Mesenteric fat pad (tissue), 1 donor: ENCODE results near the gene RNF133. TPM values are rescaled to one million over a fixed set of nuclear protein-coding genes. Genes with fewer than 3 reads are reported as not detected.
"Not testable (repeated sequence)": the region's sequence is repeated elsewhere in the genome, so short reads cannot be mapped to it uniquely, and the experiment has no call there.

Source experiments
- DNase-seq: peaks from one replicate; pipeline ENCODE4 v3.0.0-alpha.2; 2020; ENCODE audit warnings: low spot score
- total RNA-seq: library from RNA; stranded (reverse); fragmentation: NEBNext Ultra II Directional; extraction: Animal tissue kit (Norgen Biotek cat#: 25700); gene quantifications from one replicate; pipeline ENCODE4 v1.2.1, GENCODE V29; 2021
- donor health status: DM: yes; HTN: yes; CAD: no.

RNF133 gene
- total RNA-seq, 1 donor from 2014 or later = 0.90 TPM

DNA sequence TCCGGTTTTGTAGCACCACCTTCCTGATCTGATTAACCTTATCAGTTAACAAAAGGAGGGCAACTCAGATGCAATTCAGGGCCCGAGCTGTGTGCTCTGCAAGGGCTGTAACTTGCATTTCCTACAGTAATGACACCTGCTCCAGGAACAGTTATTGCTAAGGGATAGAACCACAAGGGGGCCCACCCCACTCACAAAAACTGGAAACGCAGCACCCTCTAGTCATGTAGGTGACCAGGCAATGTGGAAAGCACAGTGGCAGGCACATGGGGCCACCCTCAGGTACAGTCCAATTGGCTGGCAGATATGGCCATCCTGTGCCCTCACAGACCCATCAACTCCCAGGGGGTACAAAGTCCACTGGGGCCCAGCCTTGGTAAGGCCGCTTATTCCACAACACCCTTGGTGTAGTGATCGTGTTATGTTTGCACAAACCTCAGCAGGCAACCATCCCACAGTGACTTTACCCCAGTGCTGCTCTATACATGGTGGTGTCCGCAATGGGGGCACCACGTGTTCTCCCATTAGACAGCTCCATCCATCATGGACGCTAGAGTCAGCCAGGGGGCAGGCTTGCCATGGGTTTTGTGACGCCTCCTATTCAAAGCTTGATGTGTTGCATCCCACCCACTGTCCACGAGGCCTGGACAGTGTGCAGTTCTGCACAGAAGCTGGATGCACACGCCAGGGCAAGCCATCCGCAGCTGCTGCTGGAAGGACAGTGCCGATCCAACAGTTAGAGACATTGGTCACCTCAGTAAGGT, 9.4 kb downstream of the RNF133 start:
- no peak for DNase-seq

DNA sequence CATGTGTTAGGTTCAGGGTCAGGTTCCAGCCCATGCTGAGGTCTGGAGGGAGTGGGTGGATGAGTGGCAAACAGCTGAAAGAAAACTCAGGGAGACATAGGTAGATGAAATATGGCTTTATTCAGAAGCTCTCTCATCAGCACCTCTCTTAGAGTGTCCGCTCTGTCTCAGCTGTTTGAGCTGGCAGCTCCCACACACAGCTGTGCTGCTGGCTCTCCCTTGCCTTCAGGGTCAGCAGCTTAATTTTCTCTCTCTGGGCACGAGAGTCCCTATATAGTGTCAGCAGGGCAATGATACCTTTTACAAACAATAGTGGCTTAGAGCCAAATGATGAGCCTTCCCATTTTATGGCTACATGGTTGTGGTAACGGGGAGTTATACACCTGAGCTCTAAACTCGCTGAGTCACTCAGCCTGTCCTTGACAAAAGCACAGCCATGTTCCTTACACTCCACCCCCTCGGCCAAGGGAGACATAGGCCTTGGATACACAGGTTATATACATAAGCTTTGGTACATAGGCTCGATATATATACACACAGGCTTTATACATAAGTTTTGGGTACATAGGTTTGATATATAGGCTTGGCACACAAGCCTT, 10.4 kb downstream of the RNF133 start:
- no peak for DNase-seq

GRCh38 chr7:122686360-122686878, 12.5 kb downstream of the RNF133 start:
- no peak for DNase-seq

DNA sequence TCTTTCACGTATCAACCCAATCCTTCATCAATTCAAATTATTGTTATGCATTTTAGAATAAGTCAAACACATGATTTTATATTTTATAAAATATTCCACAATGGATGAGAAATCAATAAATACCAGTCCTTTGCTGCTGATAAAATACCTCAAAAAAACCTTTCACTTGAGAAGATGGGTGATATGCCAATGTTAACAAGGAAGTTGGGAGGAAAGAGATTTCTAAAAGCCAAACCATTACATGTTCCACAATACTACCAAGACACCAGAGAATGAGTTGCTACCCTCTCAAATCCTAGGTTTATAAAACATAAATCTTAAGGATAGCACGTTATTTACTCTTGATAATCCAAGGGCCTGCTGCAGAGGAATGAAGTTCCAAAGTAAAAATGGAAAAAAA, 14.4 kb downstream of the RNF133 start:
- no peak for DNase-seq

DNA sequence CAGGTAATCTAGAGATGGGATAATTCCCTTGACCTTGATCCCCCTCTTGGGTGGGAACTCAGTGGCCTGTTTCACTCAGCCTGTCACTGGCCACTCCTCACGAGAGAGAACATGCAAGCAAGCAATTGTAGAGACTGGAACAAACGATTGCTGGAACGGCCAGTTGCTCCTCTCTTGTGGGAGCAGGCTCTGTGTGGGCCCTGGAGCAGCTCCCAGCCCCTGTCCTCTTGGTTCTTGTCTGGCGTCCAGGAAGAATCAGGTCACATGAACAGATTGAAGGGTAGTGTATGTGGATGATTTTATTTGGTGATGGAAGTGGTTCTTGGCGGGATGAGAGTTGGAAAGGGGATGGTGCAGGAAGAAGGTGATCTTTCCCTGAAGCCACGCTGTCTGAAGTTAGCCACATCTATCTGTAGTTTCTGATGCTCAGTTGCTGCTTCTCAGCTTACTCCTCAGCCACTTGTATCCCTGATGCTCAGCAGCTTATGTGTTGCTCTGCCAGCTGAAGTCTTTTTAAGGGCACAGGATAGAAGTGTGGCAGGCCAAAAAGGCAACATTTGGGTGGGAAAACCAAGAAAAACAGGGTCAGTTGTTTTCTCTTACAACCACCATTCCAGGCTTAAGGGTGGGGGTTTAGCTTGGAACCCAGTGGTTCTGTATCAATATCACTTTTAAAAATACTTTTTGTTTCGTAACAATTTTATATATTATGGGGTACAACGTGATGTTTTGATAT, 15.9 kb downstream of the RNF133 start:
- no peak for DNase-seq

DNA sequence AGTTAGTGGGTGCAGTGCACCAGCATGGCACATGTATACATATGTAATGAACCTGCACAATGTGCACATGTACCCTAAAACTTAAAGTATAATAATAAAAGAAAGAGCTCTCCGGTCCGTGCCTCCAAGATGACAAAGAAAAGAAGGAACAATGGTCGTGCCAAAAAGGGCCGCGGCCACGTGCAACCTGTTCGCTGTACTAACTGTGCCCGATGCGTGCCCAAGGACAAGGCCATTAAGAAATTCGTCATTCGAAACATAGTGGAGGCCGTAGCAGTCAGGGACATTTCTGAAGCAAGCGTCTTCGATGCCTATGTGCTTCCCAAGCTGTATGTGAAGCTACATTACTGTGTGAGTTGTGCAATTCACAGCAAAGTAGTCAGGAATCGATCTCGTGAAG, 17.7 kb downstream of the RNF133 start:
- DNase-seq = not testable (repeated sequence)

GRCh38 chr7:122679813-122680212, 19.1 kb downstream of the RNF133 start:
- no peak for DNase-seq

DNA sequence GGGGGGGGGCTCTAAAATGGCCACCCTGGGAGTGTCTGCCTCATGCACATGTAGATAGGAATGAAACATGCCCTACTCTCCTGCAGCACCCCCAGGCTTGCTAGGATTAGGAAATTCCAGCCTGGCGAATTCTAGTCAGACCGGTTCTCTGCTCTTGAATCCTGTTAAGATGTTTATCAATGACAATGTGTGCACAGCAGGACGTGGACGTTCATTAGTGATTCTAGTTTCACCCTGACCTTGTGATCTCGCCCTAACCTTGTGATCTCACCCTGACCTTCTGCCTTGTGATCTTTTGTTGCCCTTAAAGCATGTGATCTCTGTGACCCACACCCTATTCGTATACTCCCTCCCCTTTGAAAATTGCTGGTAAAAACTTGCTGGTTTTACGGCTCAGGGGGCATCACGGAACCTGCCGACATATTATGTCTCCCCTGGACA, 19.6 kb downstream of the RNF133 start:
- DNase-seq = not testable (repeated sequence)

DNA sequence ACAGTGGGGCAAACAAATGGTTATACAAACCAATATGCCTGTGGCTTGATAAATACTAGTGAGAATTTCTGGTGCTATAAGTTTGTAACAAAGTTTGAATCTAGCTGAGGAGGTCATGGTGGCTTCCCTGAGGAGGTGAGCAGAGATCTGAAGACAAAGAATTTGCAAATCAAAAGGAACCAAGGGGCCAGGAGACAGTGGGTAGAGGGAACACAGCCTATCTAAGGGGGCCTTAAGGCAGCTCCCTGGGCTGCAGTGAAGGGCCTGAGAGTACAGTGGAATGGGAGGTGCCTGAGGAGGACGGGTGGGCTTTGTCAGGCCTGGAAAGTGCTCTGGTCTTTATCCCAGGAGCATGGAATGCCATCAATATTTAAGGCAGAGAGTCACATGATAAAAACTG, 21.8 kb downstream of the RNF133 start:
- DNase-seq = no peak

GRCh38 chr7:122676466-122676865, 22.5 kb downstream of the RNF133 start:
- no peak for DNase-seq

- DNase-seq = no peak
These were observed 23.3 kb downstream of the RNF133 start for GRCh38 chr7:122675621-122676020.

- DNase-seq = no peak
These were observed 23.9 kb downstream of the RNF133 start for GRCh38 chr7:122675011-122675410.

DNA sequence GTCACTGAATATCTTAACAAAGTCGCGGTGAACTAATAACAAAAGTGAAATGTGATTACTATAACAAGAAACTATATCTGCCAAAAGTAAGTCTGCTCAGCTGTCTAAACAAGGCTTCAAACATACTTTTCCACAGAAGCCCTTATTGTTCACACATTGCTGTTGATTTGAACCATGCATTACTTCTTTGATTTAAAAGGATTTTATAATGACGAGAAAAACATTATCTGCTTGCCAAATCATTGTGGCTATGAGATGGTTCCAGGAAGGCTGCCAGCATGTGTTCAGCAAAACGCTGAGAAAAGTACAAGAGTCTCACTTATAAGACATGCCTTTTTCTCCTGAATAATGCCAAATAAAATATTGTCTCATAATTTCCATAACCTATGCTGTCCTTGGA, 24.4 kb downstream of the RNF133 start:
- DNase-seq = no peak

GRCh38 chr7:122673951-122674350, 25.0 kb downstream of the RNF133 start:
- DNase-seq = no peak

- no peak for DNase-seq
These were observed 26.4 kb downstream of the RNF133 start for GRCh38 chr7:122672536-122672935.

GRCh38 chr7:122663733-122664132, 35.2 kb downstream of the RNF133 start:
- no peak for DNase-seq

GRCh38 chr7:122658856-122659255, 40.1 kb downstream of the RNF133 start:
- no peak for DNase-seq

- DNase-seq = no peak
These were observed 45.2 kb downstream of the RNF133 start for GRCh38 chr7:122653685-122654084.

GRCh38 chr7:122652876-122653275, 46.0 kb downstream of the RNF133 start:
- no peak for DNase-seq

DNA sequence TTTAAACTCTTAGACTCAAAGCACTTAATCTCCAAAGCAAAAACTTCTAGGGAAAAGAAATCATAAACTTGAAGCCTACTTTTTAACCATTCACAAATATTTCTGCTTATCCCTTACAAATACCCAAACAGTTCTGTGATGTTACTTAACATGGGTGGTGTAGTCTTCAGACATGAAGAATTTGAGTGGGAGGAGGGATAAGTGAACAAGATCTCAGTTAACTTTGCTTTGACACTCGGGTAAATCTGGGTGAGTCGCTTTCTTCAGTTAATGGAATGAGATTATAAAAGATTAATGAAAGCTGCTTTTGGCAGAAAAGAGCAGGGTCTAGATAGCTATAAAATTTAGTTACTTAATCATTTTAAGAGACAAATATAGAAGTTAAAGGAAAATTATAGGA, 47.5 kb downstream of the RNF133 start:
- no peak for DNase-seq
